ENCODE data around the gene PLPPR3. TPM values are rescaled to one million over a fixed set of nuclear protein-coding genes. Genes with fewer than 3 reads are reported as not detected.
A peak's percentile ranks its signal among the peaks of the same experiment; 100 is the strongest.

PLPPR3 gene
- total RNA-seq, 1 donor from 2014 or later: 46.3 TPM

DNA sequence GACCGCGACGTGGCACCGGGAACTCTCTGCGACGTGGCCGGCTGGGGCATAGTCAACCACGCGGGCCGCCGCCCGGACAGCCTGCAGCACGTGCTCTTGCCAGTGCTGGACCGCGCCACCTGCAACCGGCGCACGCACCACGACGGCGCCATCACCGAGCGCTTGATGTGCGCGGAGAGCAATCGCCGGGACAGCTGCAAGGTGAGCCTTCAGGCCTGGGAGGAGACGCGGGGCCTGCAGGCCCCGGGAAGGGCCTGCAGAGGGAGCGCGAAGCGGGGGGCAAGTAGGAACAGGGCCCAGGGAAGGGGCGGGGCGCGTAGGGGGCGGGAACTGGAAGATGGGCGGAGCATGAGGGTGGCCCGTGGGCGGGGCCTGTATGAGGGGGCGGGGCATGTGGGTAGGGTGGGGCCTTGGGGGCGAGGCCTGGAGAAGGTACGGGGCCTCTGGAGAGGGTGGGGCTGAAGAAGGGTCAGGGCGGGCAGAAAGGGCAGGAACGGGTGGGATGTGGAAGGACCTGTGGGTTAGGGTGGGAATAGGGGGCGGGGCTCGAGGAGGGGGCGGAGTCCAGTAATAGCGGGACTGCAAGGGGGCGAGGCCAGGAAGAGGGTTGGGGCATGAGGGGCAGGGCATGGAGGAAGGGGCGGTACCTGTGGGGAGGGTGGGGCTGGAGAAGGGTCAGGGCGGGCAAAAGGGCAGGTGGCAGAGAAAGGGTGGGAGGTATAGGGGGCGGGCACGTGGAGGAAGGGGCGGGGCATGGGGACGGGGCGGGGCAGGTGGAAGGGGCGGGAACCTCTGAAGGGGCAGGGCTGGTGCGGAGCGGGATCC lies 40.2 kb upstream of the PLPPR3 start:
- DNase-seq (ENCODE audit: low read depth, low spot score): peak; percentile 44
- Mint-ChIP-seq H3K4me1 (peaks cover 7% of the 10 kb centered on the region), H3K27me3 (ENCODE audit: low read depth) (peaks cover 65% of the 10 kb centered on the region), H3K9me3 (no peaks in the 10 kb centered on the region), H3K27ac (ENCODE audit: unreplicated experiment) (no peak overlapping the region), H3K4me3 (no peak overlapping the region), H3K36me3 (ENCODE audit: low read depth) (no peaks in the 10 kb centered on the region)
- TF ChIP-seq CTCF (conservative IDR thresholded peaks at IDR 0.05): peak; percentile 21

DNA sequence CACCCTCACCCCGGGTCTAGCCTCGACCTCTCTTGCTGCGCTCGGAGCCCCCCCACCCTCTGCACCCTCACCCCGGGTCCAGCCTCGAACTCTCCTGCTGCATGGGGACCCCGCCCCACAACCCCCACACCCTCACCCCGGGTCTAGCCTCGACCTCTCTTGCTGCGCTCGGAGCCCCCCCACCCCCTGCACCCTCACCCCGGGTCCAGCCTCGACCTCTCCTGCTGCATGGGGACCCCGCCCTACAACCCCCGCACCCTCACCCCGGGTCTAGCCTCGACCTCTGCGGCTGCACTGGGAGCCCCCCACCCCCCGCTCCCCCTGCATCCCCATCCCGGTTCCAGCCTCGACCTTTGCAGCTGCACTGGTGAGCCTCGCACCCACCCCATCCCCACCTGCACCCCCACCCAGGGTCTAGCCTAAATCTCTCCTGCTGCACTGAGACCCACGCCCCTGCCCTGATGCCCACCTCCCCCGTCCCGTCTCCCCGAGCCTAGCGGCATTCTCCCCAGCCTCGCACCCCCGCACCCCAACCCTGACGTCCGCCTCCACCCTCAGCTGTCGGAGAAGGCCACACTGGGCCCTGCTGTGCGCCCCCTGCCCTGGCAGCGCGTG lies 39.5 kb upstream of the PLPPR3 start:
- DNase-seq (ENCODE audit: low read depth, low spot score): no peak
- H3K9me3 Mint-ChIP-seq: no peaks in the 10 kb centered on the region
- peaks cover 7% of the 10 kb centered on the region for H3K4me1 Mint-ChIP-seq
- H3K27ac Mint-ChIP-seq (ENCODE audit: unreplicated experiment): no peak overlapping the region
- H3K27me3 Mint-ChIP-seq (ENCODE audit: low read depth): peaks cover 67% of the 10 kb centered on the region
- H3K36me3 Mint-ChIP-seq (ENCODE audit: low read depth): no peaks in the 10 kb centered on the region
- no peak for TF ChIP-seq CTCF (conservative IDR thresholded peaks at IDR 0.05)
- no peak overlapping the region for H3K4me3 Mint-ChIP-seq

DNA sequence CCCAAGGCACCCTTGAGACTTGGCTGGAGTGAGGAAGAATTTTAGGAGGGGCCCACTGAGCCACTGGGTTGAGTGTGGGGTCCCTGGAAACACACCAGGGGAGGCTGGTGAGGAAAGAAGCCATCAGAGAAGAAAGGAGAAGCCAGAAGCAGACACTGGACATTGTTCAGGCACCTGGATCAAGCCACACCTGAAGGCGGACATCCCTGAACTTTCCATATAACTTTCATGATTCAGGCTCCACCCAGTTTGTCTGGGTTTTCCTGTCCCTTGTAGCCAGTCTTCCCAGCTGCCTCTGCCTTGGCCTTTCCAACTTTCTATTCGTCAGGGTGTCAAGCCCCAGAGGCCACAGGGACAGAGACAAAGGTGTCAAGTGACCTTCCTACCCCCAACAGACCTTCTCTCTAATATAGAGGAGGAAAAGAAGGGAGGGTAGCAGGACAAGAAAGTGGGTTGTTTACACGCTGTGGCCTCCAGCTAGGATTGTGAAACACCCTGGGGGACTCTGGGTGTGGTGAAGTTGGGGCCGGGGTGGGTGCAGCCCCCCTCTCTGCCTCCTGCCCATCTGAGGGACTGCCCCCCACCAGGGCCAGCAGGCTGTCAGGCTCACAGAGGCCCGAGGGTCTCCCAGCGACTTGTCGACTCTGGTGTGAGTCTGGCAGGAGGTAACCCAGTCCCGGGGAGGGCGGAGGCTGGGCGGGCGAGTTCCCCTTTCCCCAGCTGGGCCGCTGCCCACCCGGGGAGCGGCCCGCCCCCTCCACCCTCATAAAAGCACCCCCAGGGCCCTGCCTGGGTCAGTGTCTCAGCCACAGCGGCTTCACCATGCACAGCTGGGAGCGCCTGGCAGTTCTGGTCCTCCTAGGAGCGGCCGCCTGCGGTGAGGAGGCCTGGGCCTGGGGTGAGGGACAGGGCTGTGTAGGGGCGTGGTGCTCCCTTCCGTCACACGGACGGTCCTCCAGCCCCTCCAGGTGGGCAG lies 37.4 kb upstream of the PLPPR3 start, which contains the start of gene CFD:
Gene CFD, plus strand, starts transcription at position 797 of the 976 bp plus-strand sequence. Its CDS starts 26 bp downstream, at position 823.
- DNase-seq (ENCODE audit: low read depth, low spot score): no peak
- no peak within 1 kb of the TSS for H3K27ac Mint-ChIP-seq (ENCODE audit: unreplicated experiment)
- H3K4me1 Mint-ChIP-seq: peaks cover 7% of the 10 kb centered on the region
- H3K36me3 Mint-ChIP-seq (ENCODE audit: low read depth): no peaks in the 10 kb centered on the region
- no peaks in the 10 kb centered on the region for H3K9me3 Mint-ChIP-seq
- peak within 1 kb of the TSS; percentile 59 for H3K4me3 Mint-ChIP-seq
- TF ChIP-seq CTCF (conservative IDR thresholded peaks at IDR 0.05): no peak
- H3K27me3 Mint-ChIP-seq (ENCODE audit: low read depth): peaks cover 60% of the 10 kb centered on the region

- Mint-ChIP-seq H3K27ac (ENCODE audit: unreplicated experiment) (no peak overlapping the region), H3K9me3 (no peaks in the 10 kb centered on the region), H3K36me3 (ENCODE audit: low read depth) (no peaks in the 10 kb centered on the region), H3K27me3 (ENCODE audit: low read depth) (peaks cover 52% of the 10 kb centered on the region), H3K4me1 (peaks cover 3% of the 10 kb centered on the region), H3K4me3 (no peak overlapping the region)
- no peak for TF ChIP-seq CTCF (conservative IDR thresholded peaks at IDR 0.05)
- no peak for DNase-seq (ENCODE audit: low read depth, low spot score)
Measured at GRCh38 chr19:858284-858683, 36.5 kb upstream of the PLPPR3 start.

DNA sequence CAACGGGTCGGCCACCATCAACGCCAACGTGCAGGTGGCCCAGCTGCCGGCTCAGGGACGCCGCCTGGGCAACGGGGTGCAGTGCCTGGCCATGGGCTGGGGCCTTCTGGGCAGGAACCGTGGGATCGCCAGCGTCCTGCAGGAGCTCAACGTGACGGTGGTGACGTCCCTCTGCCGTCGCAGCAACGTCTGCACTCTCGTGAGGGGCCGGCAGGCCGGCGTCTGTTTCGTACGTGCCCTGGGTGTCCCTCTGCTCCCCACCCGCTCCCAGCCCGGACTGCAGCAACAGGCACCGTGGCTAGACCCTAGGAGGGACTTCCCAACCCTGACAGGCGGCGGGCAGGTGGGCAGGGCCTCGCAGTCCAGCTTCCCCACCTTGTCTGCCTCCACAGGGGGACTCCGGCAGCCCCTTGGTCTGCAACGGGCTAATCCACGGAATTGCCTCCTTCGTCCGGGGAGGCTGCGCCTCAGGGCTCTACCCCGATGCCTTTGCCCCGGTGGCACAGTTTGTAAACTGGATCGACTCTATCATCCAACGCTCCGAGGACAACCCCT lies 33.9 kb upstream of the PLPPR3 start:
- peaks cover 32% of the 10 kb centered on the region for H3K27me3 Mint-ChIP-seq (ENCODE audit: low read depth)
- H3K36me3 Mint-ChIP-seq (ENCODE audit: low read depth): no peaks in the 10 kb centered on the region
- TF ChIP-seq CTCF (conservative IDR thresholded peaks at IDR 0.05): no peak
- no peak overlapping the region for H3K27ac Mint-ChIP-seq (ENCODE audit: unreplicated experiment)
- no peak overlapping the region for H3K4me3 Mint-ChIP-seq
- DNase-seq (ENCODE audit: low read depth, low spot score): no peak
- no peaks in the 10 kb centered on the region for H3K9me3 Mint-ChIP-seq
- H3K4me1 Mint-ChIP-seq: no peaks in the 10 kb centered on the region

Measured in neural crest cell (in vitro differentiated cells).